GM19043 (cell line): ENCODE data around the gene VPS35.

ENCODE experiments used
- ATAC-seq: cut with Tn5 transposase; IDR thresholded peaks from one replicate; pipeline ENCODE4 v1.9.1; 2021; ENCODE audit warnings: low read depth; ENCODE audit not compliant: unreplicated experiment

VPS35 gene

GRCh38 chr16:46688654-46689364 lies at the start of gene VPS35:
TSS of gene VPS35 (minus strand) at chr16:46689178. CDS start at chr16:46689133, 45 bp downstream.
- peak; percentile 82 for ATAC-seq

GRCh38 chr16:46737621-46738214 lies 48.7 kb upstream of the VPS35 start:
- no peak for ATAC-seq

- no peak for ATAC-seq
Measured at GRCh38 chr16:46736695-46737094, 47.7 kb upstream of the VPS35 start.

- no peak for ATAC-seq
Measured at GRCh38 chr16:46733319-46733830, 44.4 kb upstream of the VPS35 start.

- no peak for ATAC-seq
Measured at GRCh38 chr16:46732561-46732960, 43.6 kb upstream of the VPS35 start.

GRCh38 chr16:46731691-46732555 lies 42.9 kb upstream of the VPS35 start:
- no peak for ATAC-seq

- no peak for ATAC-seq
Measured at GRCh38 chr16:46730801-46731690, 42.1 kb upstream of the VPS35 start.

GRCh38 chr16:46730126-46730525 lies 41.1 kb upstream of the VPS35 start:
- no peak for ATAC-seq

GRCh38 chr16:46729326-46729995 lies 40.5 kb upstream of the VPS35 start:
- no peak for ATAC-seq

GRCh38 chr16:46728806-46729205 lies 39.8 kb upstream of the VPS35 start:
- ATAC-seq: no peak

GRCh38 chr16:46727630-46728029 lies 38.7 kb upstream of the VPS35 start:
- no peak for ATAC-seq

GRCh38 chr16:46727184-46727583 lies 38.2 kb upstream of the VPS35 start:
- ATAC-seq: no peak

- no peak for ATAC-seq
Measured at GRCh38 chr16:46721885-46722284, 32.9 kb upstream of the VPS35 start.

- ATAC-seq: no peak
Measured at GRCh38 chr16:46720619-46721018, 31.6 kb upstream of the VPS35 start.

GRCh38 chr16:46719528-46719927 lies 30.6 kb upstream of the VPS35 start:
- no peak for ATAC-seq

GRCh38 chr16:46718214-46718613 lies 29.2 kb upstream of the VPS35 start:
- ATAC-seq: no peak

GRCh38 chr16:46717692-46718091 lies 28.7 kb upstream of the VPS35 start:
- no peak for ATAC-seq

- no peak for ATAC-seq
Measured at GRCh38 chr16:46715769-46716305, 26.9 kb upstream of the VPS35 start.

GRCh38 chr16:46714797-46715591 lies 26.0 kb upstream of the VPS35 start:
- no peak for ATAC-seq
